CD4-positive, alpha-beta T cell treated with Interleukin-2 at 100 ng/mL for 4 hours (primary cell): ENCODE results near the gene ZNF33A.
A peak's percentile ranks its signal among the peaks of the same experiment; 100 is the strongest.
"Not testable (repeated sequence)": the region's sequence is repeated elsewhere in the genome, so short reads cannot be mapped to it uniquely, and the experiment has no call there.

Source experiments
- DNase-seq: peaks from one replicate; pipeline ENCODE4 v3.0.0-alpha.2; 2020; ENCODE audit warnings: low spot score

Gene ZNF33A

DNA sequence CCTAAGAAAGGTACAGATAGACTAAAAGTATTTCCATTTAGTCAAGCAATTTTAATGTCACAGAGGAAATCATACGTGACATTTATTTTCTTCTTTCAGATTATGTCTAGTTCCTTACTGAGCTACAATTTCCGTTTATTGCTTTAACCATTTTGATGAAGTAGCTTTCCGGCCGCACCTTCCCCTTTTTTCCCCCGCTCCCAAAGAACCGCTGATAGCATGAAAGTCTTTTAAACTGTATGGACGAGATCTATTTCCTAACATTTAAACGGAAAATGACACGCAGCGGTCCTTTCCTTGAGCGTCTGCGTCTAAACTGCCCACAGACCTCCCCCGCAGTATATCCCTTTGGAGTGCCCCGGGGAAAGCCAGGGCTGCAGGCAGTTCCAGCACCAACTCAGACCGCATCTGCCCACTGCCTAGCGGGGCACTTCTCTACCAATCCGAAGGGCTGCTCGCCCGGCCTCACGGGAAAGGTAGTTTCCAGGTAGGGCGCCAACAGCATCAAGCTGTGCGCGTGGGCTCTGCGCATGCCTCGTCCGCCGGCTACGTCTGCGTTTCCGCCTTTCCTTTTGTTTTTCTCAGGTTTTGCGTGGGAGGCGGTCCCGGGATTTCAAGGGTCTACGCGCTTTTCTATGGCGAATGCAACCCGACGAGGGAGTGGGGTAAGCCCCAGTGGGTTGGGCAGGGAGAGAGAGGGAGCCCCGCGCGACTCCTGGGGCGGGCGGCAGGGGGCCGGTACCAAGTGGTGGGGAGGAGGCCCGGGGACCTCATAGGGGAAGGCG, at the start of gene ZNF33A:
ZNF33A (plus strand) TSS at position 557 of the 785 bp plus-strand sequence. CDS start 1,667 bp downstream, outside the sequence.
- DNase-seq: peak; percentile 93

DNA sequence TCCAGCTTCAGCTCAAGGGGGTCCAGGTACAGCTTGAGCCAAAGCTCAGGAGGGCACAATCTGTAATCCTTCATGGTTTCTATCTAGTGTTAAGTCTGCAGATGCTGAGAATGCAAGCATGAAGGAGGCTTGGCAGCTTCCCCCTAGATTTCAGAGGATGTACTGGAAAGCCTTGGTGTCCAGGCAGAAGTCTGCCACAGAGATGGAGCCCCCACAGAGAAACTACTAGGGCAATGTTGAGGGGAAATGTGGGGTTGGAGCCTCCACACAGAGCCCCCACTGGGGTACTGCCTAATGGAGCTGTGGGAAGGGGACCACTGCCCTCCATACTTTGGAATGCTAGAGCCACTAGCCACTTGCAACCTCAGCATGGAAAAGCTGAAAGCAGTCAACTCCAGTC, 45.5 kb upstream of the ZNF33A start:
- no peak for DNase-seq

DNA sequence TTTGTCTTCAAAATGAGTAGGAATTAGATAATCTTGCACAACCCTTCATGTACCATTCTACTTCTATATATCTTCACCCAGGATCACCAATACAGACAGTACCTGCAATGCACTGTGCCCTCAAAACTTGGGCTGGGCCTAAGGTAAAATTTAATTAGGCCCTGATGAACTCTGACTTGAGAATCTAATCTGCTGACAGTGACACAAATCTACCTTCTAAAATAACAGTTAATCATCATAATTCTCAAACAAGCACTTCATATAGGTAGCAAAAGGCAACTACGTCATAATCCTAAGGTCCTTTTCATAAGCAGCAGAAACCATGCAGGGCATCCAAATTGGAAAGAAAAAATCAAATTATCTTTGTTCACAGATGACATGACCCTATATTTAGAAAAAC, 38.1 kb upstream of the ZNF33A start:
- no peak for DNase-seq

DNA sequence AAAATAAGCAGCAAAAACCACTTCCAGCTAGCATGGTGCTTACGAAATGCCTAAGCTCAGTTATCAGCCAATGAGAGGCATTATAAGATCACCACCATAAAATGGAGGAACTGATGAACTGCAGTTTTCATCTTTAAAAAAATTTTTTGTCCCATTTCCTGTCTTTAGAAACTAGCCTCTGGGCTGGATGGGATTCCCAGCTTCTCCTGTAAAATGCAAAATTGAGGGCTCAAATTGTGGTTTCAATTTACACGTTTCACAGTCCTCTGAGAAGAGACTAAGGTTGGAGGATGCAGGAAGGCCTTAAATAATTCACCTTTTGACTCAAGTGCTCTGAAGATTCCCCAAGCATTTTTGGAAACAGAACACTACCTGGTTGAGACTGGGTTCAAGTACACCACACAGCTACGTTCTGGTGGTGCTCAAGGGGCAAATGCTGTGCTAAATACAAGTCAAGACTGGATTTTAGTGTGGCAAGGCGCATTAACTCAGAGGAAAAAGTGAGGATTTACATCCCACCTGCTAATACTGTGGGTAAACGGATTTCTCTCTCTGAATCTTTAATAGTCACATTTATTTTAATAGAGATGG, 35.0 kb upstream of the ZNF33A start:
- peak; percentile 17 for DNase-seq

DNA sequence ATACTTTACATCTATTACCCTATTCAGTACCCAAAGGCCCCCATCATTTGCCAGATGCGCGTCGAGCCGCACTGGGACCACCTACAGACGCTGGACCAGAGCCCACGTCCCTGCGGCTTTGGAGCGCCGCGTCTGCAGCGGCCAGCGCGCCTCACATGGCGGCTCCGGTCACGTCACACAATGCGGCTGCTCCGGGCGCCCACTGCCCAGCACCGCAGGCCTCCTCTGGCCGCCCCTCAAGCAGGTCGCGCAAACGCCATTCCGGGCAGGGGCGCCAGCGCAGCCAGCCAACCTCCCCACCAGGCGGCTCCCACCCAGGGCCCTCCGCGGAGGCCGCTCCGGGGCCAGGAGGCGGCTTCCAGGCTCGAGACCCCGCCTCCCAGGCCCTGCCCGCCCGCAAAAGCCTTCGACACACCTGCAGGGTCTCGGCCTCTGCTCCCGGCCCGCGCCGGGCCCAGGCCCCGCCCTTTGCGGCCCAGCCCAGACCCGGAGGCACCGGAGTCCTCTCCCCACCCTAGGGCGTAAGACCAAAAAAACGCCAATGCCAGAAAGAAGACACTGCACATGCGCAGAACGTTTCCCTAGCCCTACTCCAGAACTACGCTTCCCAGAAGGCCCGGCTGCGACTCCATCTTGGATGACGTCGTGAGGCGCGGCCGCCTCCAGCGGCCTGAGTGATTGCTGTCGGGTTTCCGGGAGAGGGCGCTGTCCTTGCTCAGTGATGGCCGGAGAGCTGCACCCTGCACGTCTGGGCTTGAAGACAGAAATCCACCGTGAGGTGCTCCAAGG, 34.2 kb upstream of the ZNF33A start, which contains the start of gene ZNF25:
ZNF25 (minus strand) TSS at position 557 of the 789 bp plus-strand sequence. CDS start 4,925 bp downstream, outside the sequence.
- DNase-seq: peak; percentile 99

DNA sequence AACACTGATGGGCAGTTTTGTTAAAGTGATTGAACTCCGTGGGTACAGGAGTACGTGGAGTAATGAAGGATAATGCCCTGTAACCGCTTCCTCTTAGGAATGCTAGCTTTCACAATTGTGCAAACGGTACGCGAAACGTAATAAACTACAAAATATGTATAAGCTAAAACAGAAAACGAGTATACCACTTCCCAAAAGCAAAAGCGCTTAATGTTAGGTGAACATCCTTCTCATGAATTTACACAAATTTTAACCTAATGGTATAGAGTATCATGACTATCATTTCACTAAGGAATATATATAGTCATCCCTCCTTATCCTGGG, 33.6 kb upstream of the ZNF33A start:
- DNase-seq: no peak

DNA sequence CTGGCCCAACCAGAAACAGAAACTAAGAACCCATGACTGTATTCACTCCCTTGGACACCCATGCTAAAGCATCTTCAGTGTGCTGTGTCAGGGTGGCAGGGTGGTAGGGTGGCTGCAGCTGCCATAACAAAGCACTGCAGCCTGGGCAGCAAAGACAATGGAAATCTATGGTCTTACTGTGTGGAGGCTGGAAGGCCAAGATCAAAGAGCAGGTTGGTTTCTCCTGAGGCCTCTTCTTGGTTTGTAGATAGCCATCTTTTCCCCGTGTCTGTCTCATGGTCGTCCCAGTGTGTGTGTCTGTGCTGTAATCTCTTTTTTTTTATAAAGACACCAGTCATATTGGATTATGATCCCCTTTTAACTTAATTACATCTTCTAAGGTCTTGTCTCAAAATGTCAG, 18.8 kb upstream of the ZNF33A start:
- DNase-seq: no peak

DNA sequence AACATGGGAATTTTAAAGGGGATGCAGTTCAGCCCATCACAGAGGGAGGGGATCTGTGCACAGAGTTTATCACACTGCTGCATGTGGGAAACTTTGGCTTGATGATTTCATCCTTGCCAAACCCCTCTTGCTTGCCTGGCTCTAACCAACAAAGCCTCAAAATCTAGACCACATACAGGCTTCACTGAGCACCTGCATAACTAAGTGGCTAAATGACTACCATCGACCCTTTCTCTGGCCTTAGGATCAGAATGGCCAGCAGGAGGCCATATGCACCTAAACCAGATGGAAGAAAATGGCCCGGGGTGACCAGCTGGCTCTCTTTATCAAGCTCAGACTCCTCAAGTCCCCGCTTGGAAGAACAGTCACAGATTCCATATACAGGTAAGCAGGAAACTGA, 18.4 kb upstream of the ZNF33A start:
- no peak for DNase-seq

DNA sequence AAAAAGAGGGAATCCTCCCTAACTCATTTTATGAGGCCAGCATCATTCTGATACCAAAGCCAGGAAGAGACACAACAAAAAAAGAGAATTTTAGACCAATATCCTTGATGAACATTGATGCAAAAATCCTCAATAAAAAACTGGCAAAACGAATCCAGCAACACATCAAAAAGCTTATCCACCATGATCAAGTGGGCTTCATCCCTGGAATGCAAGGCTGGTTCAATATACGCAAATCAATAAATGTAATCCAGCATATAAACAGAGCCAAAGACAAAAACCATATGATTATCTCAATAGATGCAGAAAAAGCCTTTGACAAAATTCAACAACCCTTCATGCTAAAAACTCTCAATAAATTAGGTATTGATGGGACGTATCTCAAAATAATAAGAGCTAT, 11.6 kb upstream of the ZNF33A start:
- not testable (repeated sequence) for DNase-seq

DNA sequence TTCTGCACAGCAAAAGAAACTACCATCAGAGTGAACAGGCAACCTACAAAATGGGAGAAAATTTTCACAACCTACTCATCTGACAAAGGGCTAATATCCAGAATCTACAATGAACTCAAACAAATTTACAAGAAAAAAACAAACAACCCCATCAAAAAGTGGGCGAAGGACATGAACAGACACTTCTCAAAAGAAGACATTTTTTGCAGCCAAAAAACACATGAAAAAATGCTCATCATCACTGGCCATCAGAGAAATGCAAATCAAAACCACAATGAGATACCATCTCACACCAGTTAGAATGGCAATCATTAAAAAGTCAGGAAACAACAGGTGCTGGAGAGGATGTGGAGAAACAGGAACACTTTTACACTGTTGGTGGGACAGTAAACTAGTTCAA, 10.0 kb upstream of the ZNF33A start:
- not testable (repeated sequence) for DNase-seq

DNA sequence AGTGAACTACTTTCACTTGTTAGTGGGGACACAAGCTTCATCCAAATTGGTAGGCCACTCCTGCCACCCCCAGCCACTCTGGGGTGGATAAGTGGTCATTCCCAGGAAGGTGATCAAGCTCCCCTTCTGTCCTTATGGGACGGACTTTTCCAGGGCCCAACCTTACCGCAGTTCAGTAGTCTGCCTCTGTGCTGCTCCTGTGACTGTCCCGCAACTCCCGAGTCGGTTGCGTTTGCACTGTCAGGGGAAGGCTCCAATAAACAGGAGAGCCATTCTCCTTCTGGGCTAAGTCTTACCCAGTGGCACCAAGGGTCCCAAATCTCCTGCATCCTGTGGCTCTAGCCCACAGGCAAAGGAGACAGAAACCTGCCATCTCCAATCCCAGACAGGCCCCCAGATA, 7.4 kb upstream of the ZNF33A start:
- no peak for DNase-seq

DNA sequence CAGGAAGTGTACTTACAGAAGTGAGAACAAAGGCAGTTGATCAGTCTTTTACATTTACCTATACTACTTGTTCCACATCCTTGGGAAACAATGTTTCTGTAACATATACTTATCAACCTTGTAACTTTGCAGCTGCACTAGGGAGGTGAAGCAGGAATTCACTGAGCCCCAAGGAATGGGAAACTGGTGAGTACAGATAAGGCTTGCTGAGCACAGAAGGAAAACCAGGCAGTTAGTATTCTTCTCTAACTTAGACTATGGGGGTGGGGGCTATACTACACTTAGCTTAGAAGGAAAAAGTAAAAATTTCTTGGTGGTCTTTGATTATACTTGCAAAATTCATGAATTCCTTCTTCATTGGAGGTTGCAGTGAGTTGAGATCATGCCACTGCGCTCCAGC, 6.9 kb upstream of the ZNF33A start:
- DNase-seq: no peak

DNA sequence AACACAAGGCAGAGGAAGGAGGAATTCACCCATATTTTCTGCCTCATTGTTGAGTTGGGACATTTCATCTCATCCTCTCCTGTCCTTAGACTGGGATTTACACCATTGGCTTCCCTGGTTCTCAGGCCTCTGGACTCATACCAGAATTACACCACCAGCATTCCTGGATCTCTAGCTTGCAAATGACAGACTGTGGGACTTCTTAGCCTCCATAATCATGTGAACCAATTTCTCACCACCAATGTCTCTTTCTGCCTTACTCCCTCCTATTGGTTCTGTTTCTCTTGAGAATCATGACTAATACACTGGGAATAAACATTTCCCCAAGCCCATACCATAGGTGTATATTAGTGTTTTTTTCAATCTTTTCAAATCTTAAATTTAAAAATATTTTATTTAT, 2.9 kb upstream of the ZNF33A start:
- DNase-seq: no peak

DNA sequence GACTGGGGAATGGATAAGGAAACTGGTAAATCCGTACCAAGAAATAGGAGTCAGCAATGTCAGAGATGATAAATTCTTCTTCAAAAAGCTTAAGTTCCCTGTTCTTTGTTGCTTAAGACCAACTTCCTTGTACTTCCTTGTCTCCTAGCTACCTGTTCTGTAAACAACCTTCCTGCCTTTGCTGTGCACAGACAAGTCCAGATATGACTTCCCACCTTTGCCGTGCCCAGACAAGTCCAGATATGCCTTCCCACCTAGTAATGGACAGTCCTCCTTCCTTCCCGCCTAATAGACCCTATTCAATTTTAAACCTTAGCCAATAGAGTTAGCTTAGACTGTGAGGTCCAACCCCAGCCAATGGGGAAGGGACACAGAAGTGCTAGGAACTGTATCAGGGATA, 2.5 kb upstream of the ZNF33A start:
- no peak for DNase-seq

DNA sequence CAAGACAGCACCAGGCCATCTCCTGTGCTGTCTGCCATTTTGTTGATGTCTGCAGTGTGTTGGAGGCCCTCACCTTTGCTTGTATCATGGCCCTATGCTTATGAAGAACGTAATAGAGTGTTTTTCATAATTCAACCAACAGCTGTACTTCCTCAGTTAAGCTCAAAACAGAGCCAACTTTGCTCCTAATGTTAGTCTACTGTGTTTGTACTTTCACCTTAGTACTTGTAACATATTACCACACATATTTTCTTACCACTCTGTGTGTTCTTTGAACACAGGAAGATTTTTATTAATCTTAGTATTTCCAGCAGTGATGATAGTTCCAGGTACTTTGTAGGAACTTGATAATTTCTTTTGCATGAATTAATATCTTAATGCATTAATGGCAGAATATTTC, 5.9 kb downstream of the ZNF33A start:
- no peak for DNase-seq

DNA sequence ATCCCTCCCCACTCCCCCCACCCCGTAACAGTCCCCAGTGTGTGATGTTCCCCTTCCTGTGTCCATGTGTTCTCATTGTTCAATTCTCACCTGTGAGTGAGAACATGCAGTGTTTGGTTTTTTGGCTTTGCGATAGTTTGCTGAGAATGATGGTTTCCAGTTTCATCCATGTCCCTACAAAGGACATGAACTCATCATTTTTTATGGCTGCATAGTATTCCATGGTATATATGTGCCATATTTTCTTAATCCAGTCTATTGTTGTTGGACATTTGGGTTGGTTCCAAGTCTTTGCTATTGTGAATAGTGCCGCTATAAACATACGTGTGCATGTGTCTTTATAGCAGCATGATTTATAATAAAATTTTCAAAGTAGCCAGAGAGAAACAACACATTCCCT, 8.6 kb downstream of the ZNF33A start:
- not testable (repeated sequence) for DNase-seq

DNA sequence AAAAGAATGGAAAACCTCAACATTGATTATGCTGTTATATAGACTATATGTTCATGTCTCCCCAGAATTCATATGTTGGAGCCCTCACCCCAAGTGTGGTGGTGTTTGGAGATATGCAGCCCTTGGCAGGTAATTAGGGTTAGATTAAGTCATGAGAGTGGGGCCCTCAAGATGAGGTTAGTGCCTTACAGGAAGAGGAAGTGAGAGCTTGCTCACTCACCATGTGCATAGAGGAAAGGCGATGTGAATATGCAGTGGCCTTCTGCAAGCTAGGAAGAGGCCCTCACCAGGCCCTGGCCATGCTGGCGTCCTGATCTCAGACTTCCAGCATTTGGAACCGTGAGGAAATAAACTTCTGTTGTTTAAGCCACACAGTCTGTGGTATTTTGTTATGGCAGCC, 14.8 kb downstream of the ZNF33A start:
- DNase-seq: no peak

DNA sequence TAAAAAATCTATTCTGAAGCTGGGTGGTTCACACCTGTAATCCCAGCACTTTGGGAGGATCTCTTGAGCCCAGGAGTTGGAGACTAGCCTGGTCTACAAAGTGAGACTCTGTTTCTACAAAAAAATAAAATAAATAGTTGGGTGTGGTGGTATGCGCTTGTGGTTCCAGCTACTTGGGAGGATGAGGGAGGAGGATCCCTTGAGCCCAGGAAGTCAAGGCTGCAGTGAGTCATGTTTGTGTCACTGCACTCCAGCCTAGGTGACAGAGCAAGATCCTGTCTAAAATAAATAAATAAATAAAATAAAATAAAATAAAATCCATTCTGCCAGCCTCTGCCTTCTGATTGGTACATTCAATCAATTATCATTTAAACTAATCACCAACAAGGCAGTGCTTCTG, 17.5 kb downstream of the ZNF33A start:
- DNase-seq: peak; percentile 45

DNA sequence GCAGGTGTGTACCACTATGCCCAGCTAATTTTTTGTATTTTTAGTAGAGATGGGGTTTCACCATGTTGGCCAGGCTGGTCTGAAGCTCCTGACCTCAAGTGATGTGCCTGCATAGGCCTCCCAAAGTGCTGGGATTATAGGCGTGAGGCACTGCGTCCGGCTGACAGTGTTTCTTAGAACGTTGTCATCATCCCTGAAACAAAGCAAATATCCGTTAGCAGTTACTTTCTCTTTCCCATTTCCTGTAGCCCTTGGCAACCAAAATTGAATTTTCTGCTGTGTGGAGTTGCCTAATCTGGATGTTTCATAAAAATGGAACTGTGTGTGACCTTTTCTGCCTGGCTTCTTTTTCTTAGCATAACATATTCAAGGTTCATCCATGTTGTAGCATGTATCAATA, 22.4 kb downstream of the ZNF33A start:
- DNase-seq: no peak

DNA sequence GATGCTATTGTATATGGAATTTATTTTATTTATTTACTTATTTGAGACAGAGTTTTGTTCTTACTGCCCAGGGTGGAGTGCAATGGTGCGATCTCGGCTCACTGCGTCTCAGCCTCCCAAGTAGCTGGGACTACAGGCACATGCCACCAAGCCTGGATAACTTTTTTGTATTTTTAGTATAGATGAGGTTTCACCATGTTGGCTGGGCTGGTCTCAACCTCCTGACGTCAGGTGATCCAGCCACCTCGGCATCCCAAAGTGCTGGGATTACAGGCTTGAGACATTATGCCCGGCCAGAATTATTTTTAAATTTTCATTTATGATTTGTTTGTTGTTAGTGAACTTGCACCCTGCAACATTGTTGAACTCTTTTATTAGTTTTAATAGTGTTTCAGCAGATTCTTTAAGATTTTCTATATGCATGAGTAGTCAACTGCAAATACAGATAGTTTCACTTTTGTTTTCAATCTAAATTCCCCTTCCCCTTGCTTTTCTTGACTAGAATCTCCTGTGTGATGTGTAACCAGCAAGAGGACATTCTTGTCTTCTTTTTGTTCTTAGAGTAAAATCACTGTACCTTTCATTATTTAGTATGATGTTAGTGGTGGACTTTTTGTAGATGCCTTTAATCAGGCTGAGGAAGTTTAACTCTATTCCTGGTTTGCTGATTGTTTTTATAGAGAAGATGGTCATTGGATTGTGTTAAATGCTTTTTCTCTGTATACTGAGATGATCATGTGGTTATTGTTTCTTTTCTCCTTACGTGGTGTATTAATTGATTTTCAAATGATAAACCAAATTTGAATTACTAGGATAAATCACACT, 27.8 kb downstream of the ZNF33A start:
- peak; percentile 30 for DNase-seq

DNA sequence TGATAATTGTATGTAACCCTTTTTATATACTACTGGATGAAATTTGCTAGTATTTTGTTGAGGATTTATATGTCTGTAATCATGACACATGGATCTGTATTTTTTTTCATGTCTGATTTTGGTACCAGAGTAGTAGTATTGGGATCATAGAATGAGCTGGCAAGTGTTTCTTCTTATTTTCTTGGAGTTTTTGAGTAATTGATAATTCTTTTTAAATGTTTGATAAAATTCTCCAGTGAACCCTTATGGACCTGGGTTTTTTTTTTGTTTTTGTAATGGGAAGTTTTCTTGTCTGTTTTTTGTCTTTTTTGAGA, 28.4 kb downstream of the ZNF33A start:
- DNase-seq: no peak

DNA sequence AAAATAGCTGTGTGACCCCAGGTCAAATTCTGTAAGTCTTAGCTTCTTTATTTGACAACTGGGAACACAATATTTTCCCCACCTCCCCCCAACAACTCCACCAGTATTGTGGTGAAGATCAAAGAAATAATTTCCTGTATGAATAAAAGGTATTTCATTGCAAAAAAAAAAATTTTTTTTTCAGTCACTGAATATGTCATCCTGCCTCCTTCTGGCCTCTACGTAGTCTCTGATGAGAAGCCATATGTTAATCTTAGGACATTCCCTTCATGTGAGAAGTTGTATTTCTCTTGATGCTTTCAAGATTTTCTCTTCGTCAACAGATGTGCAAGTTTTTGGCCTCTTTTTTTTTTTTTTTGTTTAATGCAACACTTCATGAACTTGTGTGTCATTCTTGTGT, 33.0 kb downstream of the ZNF33A start:
- no peak for DNase-seq
